Gastroesophageal sphincter (tissue), 3 donors: Measurements from ENCODE around the gene AACS.

Source experiments
- CTCF ChIP-seq, 4 experiments: fragments of 200-600 bp in 2 of 4; fragments of 450-650 bp in 2 of 4; sonication (generic) in 1 of 4; IDR thresholded peaks; one replicate each; pipeline ENCODE4 v1.5.1; 2017 to 2019; ENCODE audit warnings: antibody characterized with exemption in 4 of 4, mild to moderate bottlenecking in 2 of 4, moderate library complexity in 2 of 4
- EP300 ChIP-seq: sonication (generic); formaldehyde crosslinking; IDR thresholded peaks from one replicate; pipeline ENCODE4 v1.6.1; 2017; ENCODE audit warnings: antibody characterized with exemption, mild to moderate bottlenecking
- POLR2A ChIP-seq, 2 donors: fragments of 450-650 bp; IDR thresholded peaks; one replicate each; pipeline ENCODE4 v1.6.1; 2017; ENCODE audit warnings: antibody characterized with exemption in 2 of 2, mild to moderate bottlenecking in 2 of 2, moderate library complexity in 1 of 2
- POLR2AphosphoS5 ChIP-seq: sonication (generic); formaldehyde crosslinking; IDR thresholded peaks from one replicate; pipeline ENCODE4 v1.6.1; 2017; ENCODE audit warnings: antibody characterized with exemption

- TF ChIP-seq CTCF (IDR thresholded peaks at IDR 0.05) = no peak
- no peak for TF ChIP-seq POLR2AphosphoS5
- TF ChIP-seq POLR2A (IDR thresholded peaks at IDR 0.05) = no peak
- TF ChIP-seq EP300 = no peak
These were observed 13.8 kb downstream of the AACS start for GRCh38 chr12:125079084-125079483.
